SHP77 treated with DMSO at 0.1 percent for 48 hours (cell line): ENCODE results near the gene POLR2J2.
"Not testable (repeated sequence)": the region's sequence is repeated elsewhere in the genome, so short reads cannot be mapped to it uniquely, and the experiment has no call there.

Experiments
- DNase-seq: peaks from one replicate; lab custom pipeline; 2025; lab: John Stamatoyannopoulos, UW

The POLR2J2 gene

GRCh38 chr7:102671166-102671955 is at the start of gene POLR2J2:
POLR2J2 (minus strand) TSS chr7:102671663; CDS start chr7:102671601, 62 bp downstream.
- DNase-seq: not testable (repeated sequence)

- not testable (repeated sequence) for DNase-seq
Measured at GRCh38 chr7:102718491-102718890, 47.0 kb upstream of the POLR2J2 start.

DNA sequence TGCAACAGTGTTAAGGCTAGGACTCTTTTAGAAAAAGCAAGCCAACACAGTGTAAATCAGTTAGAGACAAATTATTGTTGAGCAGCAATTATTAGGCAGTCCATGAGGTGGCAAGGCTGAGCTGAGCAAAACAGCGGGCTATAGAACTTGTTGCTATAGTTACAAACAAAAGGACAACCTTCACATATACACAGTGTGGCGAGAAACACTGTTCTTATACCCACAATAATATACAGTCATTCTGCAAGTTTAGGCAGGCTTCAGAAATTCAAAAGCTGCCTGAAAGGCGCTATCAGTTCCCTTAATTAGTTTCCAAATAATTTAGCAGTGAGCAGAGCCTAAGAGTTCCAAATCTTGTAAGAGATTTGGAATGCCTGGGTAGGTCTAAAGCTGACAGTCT is 44.3 kb upstream of the POLR2J2 start:
- not testable (repeated sequence) for DNase-seq

DNA sequence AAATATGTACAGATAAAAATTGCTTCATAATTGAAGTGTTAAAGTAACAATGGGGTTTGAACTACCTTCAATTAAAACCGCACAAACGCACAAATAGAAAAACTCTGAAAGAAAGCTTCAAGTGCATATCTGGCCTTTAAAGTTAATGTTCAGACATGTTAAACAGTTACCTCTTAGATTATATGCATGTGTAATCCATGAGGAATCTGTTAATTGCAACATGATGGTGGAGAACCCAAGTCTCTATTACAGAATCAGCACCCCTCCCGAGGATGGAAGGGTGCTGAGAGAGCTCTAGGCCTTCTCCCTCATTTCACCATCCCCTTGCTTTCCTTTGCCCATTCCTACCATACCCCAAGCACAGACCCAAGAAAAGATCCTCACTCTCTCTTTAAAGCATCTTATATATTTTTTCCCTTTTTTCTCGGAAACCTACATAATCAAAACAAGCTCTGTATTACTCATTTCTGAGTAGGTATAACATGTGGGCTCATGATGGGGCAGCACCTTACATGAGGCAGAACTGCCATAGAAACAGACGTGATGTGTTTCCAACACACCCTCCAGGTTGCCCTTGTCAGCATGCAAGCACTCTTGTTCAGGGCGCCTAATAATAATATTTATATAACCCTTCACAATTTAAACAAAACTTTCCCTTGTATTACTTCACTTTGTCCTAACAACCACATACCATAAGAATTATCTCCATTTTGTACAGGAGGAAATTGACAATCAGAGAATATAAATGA is 43.5 kb upstream of the POLR2J2 start:
- not testable (repeated sequence) for DNase-seq

GRCh38 chr7:102713691-102714080 is 42.2 kb upstream of the POLR2J2 start:
- not testable (repeated sequence) for DNase-seq

GRCh38 chr7:102713011-102713690 is 41.7 kb upstream of the POLR2J2 start:
- DNase-seq: not testable (repeated sequence)

DNA sequence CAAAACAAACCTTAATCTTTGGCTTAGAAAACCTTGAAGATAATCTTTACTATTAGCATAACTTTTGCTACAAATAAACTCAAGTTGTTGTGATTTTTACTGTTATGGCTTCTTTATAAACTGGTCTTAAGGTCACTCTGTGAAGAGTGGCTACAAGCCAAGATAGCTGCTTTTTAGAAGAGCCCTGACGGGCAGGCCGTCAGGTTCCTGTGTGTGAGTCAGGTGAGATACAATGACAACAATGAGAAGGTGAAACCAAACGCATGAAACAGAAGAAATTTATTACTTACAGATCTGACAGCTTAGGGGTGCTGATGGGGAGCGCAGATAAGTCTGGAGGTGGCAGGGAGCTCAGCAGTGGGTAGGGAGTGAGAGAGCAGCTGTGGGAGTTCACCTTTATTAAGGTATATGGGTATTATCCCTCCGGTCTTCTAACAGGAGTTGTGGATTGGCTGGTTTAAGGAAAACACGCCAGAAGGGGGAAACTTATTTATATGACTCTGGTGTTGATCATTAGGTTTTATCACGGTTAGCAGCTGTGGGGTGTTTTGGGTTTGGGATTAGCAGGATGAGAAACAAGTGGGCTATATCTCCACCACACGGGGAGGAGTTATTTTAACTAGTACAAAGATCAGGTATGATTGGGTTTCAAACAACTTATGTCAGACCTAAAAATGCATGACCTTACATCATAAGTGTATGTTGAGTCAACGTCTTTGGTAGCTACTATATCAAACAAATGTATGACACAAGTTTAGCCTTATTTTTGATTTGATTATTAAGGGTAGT is 27.7 kb upstream of the POLR2J2 start:
- DNase-seq: not testable (repeated sequence)

DNA sequence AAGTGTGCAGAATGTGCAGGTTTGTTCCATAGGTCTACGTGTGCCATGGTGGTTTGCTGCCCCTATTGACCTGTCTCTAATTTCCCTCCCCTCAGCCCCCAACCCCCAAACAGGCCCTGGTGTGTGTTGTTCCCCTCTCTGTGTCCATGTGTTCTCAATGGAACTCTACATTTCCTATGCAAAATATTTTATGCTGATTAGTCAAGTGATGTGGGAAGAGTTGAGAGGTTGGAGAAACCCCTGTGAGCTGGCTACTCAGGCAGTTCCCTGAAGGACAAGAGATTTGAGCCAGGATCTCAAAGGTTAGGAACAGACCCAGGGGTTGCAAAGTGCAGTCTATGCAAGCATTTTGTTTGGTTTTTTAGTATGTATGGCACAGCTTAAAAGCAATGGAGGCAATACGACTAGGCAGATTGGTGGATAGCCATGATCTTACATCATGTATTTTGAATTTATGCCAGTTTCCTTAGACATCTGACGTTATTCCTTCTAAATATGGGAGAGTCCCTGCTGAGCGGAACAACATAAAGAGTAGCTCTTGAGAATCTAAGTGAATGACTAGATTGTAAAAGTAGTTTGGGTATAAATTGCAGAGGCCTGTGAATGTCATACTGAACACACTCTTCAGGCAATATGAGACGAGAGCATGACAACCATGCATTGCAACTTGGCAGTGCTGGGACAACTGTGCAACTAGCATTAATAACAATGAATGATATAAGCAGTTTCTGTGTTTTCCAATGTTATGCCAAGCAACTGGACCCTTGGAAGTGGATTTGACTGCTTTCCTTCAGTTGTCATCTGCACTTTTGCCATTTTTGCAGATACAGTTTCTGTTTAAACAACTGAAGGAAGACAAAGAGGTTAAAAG is 26.4 kb upstream of the POLR2J2 start:
- not testable (repeated sequence) for DNase-seq

DNA sequence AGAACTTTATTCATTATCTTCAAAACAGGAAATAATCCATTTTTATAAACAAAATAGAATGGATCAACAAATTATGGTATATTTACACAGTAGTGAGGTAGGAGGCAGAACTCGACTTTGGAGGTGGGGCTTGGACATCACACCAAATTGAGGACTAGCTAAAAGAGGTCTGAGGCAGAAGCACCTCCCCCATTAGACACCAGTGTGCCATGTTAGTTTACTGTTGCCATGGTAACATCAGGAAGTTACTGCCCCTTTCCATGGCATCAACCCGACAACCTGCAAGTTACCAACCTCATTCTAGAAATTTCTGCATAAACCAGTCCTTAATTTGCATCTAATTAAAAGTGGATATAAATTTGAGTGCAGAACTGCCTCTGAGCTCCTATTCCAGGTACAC is 24.5 kb upstream of the POLR2J2 start:
- DNase-seq: not testable (repeated sequence)

- DNase-seq: not testable (repeated sequence)
Measured at GRCh38 chr7:102695033-102695552, 23.6 kb upstream of the POLR2J2 start.

DNA sequence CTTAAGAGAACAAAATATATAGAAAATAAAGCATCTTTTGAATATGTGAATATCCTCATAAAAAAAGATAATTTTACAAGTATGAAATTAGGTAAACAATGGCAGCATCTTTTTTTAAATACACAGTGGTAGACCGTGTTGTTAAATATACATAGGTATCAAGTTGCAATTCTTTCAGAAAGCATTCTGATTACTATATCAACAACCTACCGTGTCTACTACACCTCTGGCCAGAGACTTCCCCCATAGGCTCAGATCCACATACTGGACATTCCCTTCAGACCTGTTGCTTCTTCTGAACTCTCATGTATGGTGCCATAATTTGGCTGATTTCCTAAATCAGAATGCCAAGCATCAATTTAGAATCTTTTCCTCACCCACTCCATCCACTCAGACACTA is 22.5 kb upstream of the POLR2J2 start:
- DNase-seq: not testable (repeated sequence)

DNA sequence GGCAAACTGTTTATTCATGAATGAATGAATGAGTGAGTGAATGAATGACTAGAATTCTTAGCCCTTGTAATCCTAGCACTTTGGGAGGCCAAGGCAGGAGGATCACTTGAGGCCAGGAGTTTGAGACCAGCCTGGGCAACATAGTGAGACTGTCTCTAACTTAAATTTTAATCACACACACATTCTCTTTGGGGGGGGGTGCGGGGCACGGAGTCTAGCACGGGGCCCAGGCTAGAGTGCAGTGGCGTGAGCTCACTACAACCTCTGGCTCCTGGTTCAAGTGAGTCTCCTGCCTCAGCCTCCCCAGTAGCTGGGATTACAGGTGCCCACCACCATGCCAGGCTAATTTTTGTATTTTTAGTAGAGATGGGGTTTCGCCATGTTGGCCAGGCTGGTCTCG is 19.1 kb upstream of the POLR2J2 start:
- DNase-seq: not testable (repeated sequence)

- not testable (repeated sequence) for DNase-seq
Measured at GRCh38 chr7:102689436-102690282, 18.2 kb upstream of the POLR2J2 start.

GRCh38 chr7:102688299-102689036 is 17.0 kb upstream of the POLR2J2 start:
- DNase-seq: not testable (repeated sequence)

- not testable (repeated sequence) for DNase-seq
Measured at GRCh38 chr7:102682560-102682959, 11.1 kb upstream of the POLR2J2 start.

- not testable (repeated sequence) for DNase-seq
Measured at GRCh38 chr7:102680780-102681179, 9.3 kb upstream of the POLR2J2 start.

DNA sequence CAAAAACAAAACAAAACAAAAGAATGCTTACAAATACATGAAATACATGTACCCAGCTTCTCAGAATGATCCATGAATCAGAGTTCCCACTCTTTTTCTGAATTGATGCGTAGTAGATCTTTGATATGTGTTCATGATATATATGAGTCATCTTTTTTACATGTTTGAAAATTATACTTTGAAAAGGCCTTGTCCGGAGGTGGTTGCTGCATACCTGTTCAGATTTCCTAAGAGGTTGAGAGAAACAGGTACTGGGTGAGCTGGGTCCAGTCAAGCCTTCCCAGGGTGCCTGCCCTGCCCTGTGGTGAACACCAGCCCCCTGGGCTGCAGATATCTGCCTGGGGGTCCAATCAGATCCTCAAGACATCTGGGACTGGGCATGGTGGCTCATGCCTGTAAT is 4.1 kb upstream of the POLR2J2 start:
- DNase-seq: not testable (repeated sequence)

DNA sequence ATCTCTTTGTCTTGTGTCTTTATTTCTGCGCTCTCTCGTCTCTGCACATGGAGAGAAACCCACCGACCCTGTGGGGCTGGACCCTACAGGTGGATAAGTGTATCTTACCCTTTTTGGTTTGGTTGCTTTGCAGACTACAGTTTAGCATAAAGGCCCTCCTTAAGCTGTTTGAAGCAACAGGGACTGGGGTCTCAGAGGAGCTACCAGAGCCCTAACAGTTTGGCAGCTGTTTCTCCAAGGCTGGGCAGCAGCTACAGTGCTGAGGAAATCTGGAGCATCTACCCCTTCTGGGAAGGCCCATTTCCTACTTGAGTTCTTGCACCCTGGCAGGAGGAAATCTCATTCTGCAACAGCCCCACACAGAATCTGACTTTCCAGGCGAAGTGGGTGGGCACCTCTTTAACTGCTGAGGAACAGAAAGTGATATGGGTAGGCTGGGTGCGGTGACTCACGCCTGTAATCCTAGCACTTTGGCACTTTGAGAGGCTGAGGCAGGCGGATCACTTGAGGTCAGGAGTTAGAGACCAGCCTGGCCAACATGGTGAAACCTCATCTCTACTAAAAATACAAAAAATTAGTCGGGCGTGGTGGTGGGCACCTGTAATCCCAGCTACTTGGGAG is 2.1 kb upstream of the POLR2J2 start:
- DNase-seq: not testable (repeated sequence)
